HepG2 (cell line): ENCODE data around the gene TOMM20. TPM values are rescaled to one million over a fixed set of nuclear protein-coding genes. Genes with fewer than 3 reads are reported as not detected.
A peak's percentile ranks its signal among the peaks of the same experiment; 100 is the strongest.

Experiments
- AHDC1 ChIP-seq: sonication (generic); formaldehyde crosslinking; IDR thresholded peaks from 2 replicates; pipeline ENCODE4 v1.5.1; 2020; ENCODE audit warnings: mild to moderate bottlenecking, missing genetic modification reagents, borderline replicate concordance
- CREM ChIP-seq, 2 experiments: sonication (generic) in 1 of 2; formaldehyde crosslinking in 1 of 2; IDR thresholded peaks; 2 replicates each; pipeline versions ENCODE4 v1.4.0 to v1.6.1; 2016 to 2020; ENCODE audit warnings: antibody characterized with exemption in 1 of 2, mild to moderate bottlenecking in 1 of 2, missing genetic modification reagents in 1 of 2
- FOXA1 ChIP-seq, 2 experiments: fragments of 450-650 bp in 1 of 2; sonication (generic) in 1 of 2; formaldehyde crosslinking in 1 of 2; IDR thresholded peaks; 2 replicates each; pipeline versions ENCODE4 v1.4.0 to v1.6.1; 2016 to 2020; ENCODE audit warnings: missing genetic modification reagents in 1 of 2
- FOXO1 ChIP-seq: sonication (generic); formaldehyde crosslinking; IDR thresholded peaks from 2 replicates; pipeline ENCODE4 v1.4.0; 2020; ENCODE audit warnings: missing genetic modification reagents
- GFI1 ChIP-seq: sonication (generic); formaldehyde crosslinking; IDR thresholded peaks from 2 replicates; pipeline ENCODE4 v1.5.0; 2020; ENCODE audit warnings: missing genetic modification reagents, mild to moderate bottlenecking, borderline replicate concordance
- GZF1 ChIP-seq: sonication (generic); formaldehyde crosslinking; IDR thresholded peaks from 2 replicates; pipeline ENCODE4 v1.5.1; 2020; ENCODE audit warnings: mild to moderate bottlenecking, missing genetic modification reagents
- MEIS1 ChIP-seq: sonication (generic); formaldehyde crosslinking; IDR thresholded peaks from 2 replicates; pipeline ENCODE4 v1.9.0; 2021; ENCODE audit warnings: mild to moderate bottlenecking, missing genetic modification reagents, moderate library complexity, borderline replicate concordance
- MIXL1 ChIP-seq: IDR thresholded peaks from 2 replicates; pipeline ENCODE4 v1.6.1; 2016
- RERE ChIP-seq: IDR thresholded peaks from 2 replicates; pipeline ENCODE4 v1.6.1; 2016; ENCODE audit warnings: low read depth, missing genetic modification reagents, missing compliant biosample characterization
- SAP130 ChIP-seq: IDR thresholded peaks from 2 replicates; pipeline ENCODE4 v1.6.1; 2016; ENCODE audit warnings: low read depth
- SIX1 ChIP-seq: sonication (generic); formaldehyde crosslinking; IDR thresholded peaks from 2 replicates; pipeline ENCODE4 v1.4.0; 2020; ENCODE audit warnings: missing genetic modification reagents, borderline replicate concordance
- SMARCC2 ChIP-seq: fragments of 450-650 bp; IDR thresholded peaks from 2 replicates; pipeline ENCODE4 v1.6.1; 2017; ENCODE audit warnings: antibody characterized with exemption, mild to moderate bottlenecking
- ZBTB38 ChIP-seq: sonication (generic); formaldehyde crosslinking; IDR thresholded peaks from 2 replicates; pipeline ENCODE4 v1.5.1; 2020; ENCODE audit warnings: mild to moderate bottlenecking, missing genetic modification reagents
- ZNF138 ChIP-seq: sonication (generic); formaldehyde crosslinking; IDR thresholded peaks from 2 replicates; pipeline ENCODE4 v1.5.0; 2020; ENCODE audit warnings: mild to moderate bottlenecking, low read depth, missing genetic modification reagents
- ZNF264 ChIP-seq: sonication (generic); formaldehyde crosslinking; IDR thresholded peaks from 2 replicates; pipeline ENCODE4 v1.4.0; 2020; ENCODE audit warnings: missing genetic modification reagents
- ZNF441 ChIP-seq: sonication (generic); formaldehyde crosslinking; IDR thresholded peaks from 2 replicates; pipeline ENCODE4 v1.7.0; 2021; ENCODE audit warnings: missing genetic modification reagents, borderline replicate concordance
- ZNF564 ChIP-seq: sonication (generic); formaldehyde crosslinking; IDR thresholded peaks from 2 replicates; pipeline ENCODE4 v1.8.1; 2023; ENCODE audit warnings: mild to moderate bottlenecking, missing genetic modification reagents
- ZNF772 ChIP-seq: sonication (generic); formaldehyde crosslinking; IDR thresholded peaks from 2 replicates; pipeline ENCODE4 v1.5.0; 2020; ENCODE audit warnings: mild to moderate bottlenecking, missing genetic modification reagents
- polyA plus RNA-seq, 8 experiments: library from polyadenylated mRNA; depleted of rRNA in 3 of 8; stranded (reverse) in 7 of 8; unstranded in 1 of 8; fragments of >200 nt; fragmentation: Illumina TruSeq in 4 of 8; extraction: Trizol in 4 of 8; gene quantifications; 2 replicates each; pipeline versions ENCODE4 v1.2.1 to v1.2.3, GENCODE V29; 2011 to 2016; ENCODE audit warnings: low read depth in 4 of 8, missing spikeins in 1 of 8, mixed read lengths in 1 of 8; ENCODE audit not compliant: insufficient read depth in 1 of 8
- total RNA-seq, 5 experiments: library from RNA; depleted of rRNA; stranded (reverse); fragments of >200 nt; fragmentation: Illumina TruSeq; extraction: Trizol; gene quantifications; 2 replicates each; pipeline ENCODE4 v1.2.3, GENCODE V29; 2016; ENCODE audit warnings: low read depth in 1 of 5

The TOMM20 gene
- total and polyA plus RNA-seq, 2 of the 13 experiments (the other 11 are each of a cell fraction or from before 2014, with no cell fraction given) = 153 to 376 TPM

GRCh38 chr1:235129774-235130570 is 1.3 kb upstream of the TOMM20 start (continued):
- peak; percentile 46; the same call in 1 of the 2 replicates for TF ChIP-seq ZNF772 (CRISPR knock-in tag)
- no peak for TF ChIP-seq GZF1 (CRISPR knock-in tag)
- peak; percentile 35; the same call in 1 of the 2 replicates for TF ChIP-seq FOXO1 (CRISPR knock-in tag)
- no peak for TF ChIP-seq ZNF441
- TF ChIP-seq ZNF564 (CRISPR knock-in tag) = 0 out of 2 replicates have a peak, but pooled peaks have one; percentile 20
- no peak for TF ChIP-seq GFI1 (CRISPR knock-in tag)
- TF ChIP-seq MIXL1 (CRISPR knock-in tag) = peak; percentile 90
- peak; percentile 30; the same call in 1 of the 2 replicates for TF ChIP-seq AHDC1 (CRISPR knock-in tag)
- 0 out of 2 replicates have a peak, but pooled peaks have one; percentile 47 for TF ChIP-seq MEIS1 (CRISPR knock-in tag)
- no peak for TF ChIP-seq FOXA1 (IDR thresholded peaks at IDR 0.05)
- TF ChIP-seq FOXA1 (CRISPR knock-in tag; IDR thresholded peaks at IDR 0.05) = peak; percentile 69
- 0 out of 2 replicates have a peak, but pooled peaks have one; percentile 20 for TF ChIP-seq ZNF264 (CRISPR knock-in tag)
- no peak for TF ChIP-seq SMARCC2
- no peak; the same call in 1 of the 2 replicates for TF ChIP-seq SIX1 (CRISPR knock-in tag)
- TF ChIP-seq CREM (IDR thresholded peaks at IDR 0.05) = peak; percentile 83
- no peak for TF ChIP-seq CREM (CRISPR knock-in tag; IDR thresholded peaks at IDR 0.05)
- peak; percentile 78; the same call in 1 of the 2 replicates for TF ChIP-seq RERE (CRISPR knock-in tag)
- TF ChIP-seq ZBTB38 = 0 out of 2 replicates have a peak, but pooled peaks have one; percentile 31
- TF ChIP-seq SAP130 (CRISPR knock-in tag) = peak; percentile 53
- TF ChIP-seq ZNF138 (CRISPR knock-in tag) = no peak
